Natural killer cell (primary cell): ENCODE data around the gene TTC7B. TPM values are rescaled to one million over a fixed set of nuclear protein-coding genes. Genes with fewer than 3 reads are reported as not detected.

Experiments
- ATAC-seq, 3 donors: fragments of 150-1000 bp in 2 of 3; fragments of 200-7000 bp in 1 of 3; cut with Tn5 transposase; 1 replicate in 1 of 3; 2 replicates in 2 of 3; pipeline ENCODE4 v1.10.0; 2021; ENCODE audit warnings: mild to moderate bottlenecking in 2 of 3, moderate library complexity in 2 of 3
- DNase-seq, 2 donors: peaks; one replicate each; pipeline versions ENCODE4 v3.0.0 to v3.0.0-alpha.2; 2013 to 2021; ENCODE audit warnings: mixed read lengths in 1 of 2
- H3K27ac ChIP-seq: one replicate; pipeline ENCODE4 v1.5.1; 2013; ENCODE audit warnings: mild to moderate bottlenecking, low read length
- H3K27me3 ChIP-seq: one replicate; pipeline ENCODE4 v1.6.1; 2013; ENCODE audit warnings: low read length; ENCODE audit not compliant: control insufficient read depth, insufficient read depth
- H3K36me3 ChIP-seq: one replicate; pipeline ENCODE4 v1.6.1; 2013; ENCODE audit warnings: low read length; ENCODE audit not compliant: control insufficient read depth, insufficient read depth
- H3K4me1 ChIP-seq: one replicate; pipeline ENCODE4 v1.6.1; 2013; ENCODE audit warnings: low read length; ENCODE audit not compliant: control insufficient read depth, insufficient read depth
- H3K4me3 ChIP-seq: one replicate; pipeline ENCODE4 v1.5.1; 2013; ENCODE audit warnings: low read length
- H3K9me3 ChIP-seq: one replicate; pipeline ENCODE4 v1.6.1; 2013; ENCODE audit warnings: low read length; ENCODE audit not compliant: control insufficient read depth, insufficient read depth
- H3K27ac Mint-ChIP-seq, 2 donors: one replicate each; pipeline ENCODE4 v1.8.0; 2022; ENCODE audit warnings: mild to moderate bottlenecking in 2 of 2, mixed read lengths in 2 of 2, moderate library complexity in 1 of 2
- H3K27me3 Mint-ChIP-seq, 2 donors: one replicate each; pipeline ENCODE4 v1.8.0; 2022; ENCODE audit warnings: low read depth in 2 of 2, mixed read lengths in 2 of 2
- H3K36me3 Mint-ChIP-seq: one replicate; pipeline ENCODE4 v1.8.0; 2022; ENCODE audit warnings: mixed read lengths
- H3K4me1 Mint-ChIP-seq, 2 donors: one replicate each; pipeline ENCODE4 v1.8.0; 2022; ENCODE audit warnings: mixed read lengths in 2 of 2
- H3K4me3 Mint-ChIP-seq: one replicate; pipeline ENCODE4 v1.8.0; 2022; ENCODE audit warnings: mild to moderate bottlenecking, moderate library complexity, mixed read lengths
- H3K9me3 Mint-ChIP-seq, 2 donors: one replicate each; pipeline ENCODE4 v1.8.0; 2022; ENCODE audit warnings: mixed read lengths in 2 of 2
- CTCF ChIP-seq: fragments of 200-600 bp; IDR thresholded peaks from one replicate; pipeline ENCODE4 v1.8.0; 2022; ENCODE audit warnings: antibody characterized with exemption
- WGBS: methylation state at CpG from one replicate; pipeline ENCODE4 v1.1.7; 2013; ENCODE audit warnings: missing lambda C conversion rate; ENCODE audit not compliant: insufficient coverage; 5-methylcytosine and 5-hydroxymethylcytosine counted together
- intact Hi-C: fragments of 100-400 bp; cut with micrococcal nuclease; formaldehyde crosslinking; loops from one replicate; pipeline ENCODE4 v1.14.2; 2022
- total RNA-seq, 4 donors: library from RNA; stranded (reverse); fragments of 120-200 nt in 1 of 4; gene quantifications; one replicate each; pipeline versions ENCODE4 v1.2.3 to v1.2.4, GENCODE V29; 2013 to 2022

The TTC7B gene
- total RNA-seq, 3 donors from 2014 or later (not counting 1 experiment from before 2014, with no cell fraction given): 1.7 to 17.2 (median 5.9) TPM

GRCh38 chr14:90820958-90821357, 4.7 kb upstream of the TTC7B start:
- Mint-ChIP-seq H3K4me1 (peaks cover 12 to 19% of the 10 kb centered on the region in 2 donors), H3K27me3 (peaks cover 6 to 7% of the 10 kb centered on the region in 2 donors), H3K36me3 (peaks cover 10% of the 10 kb centered on the region), H3K9me3 (peaks cover 6% of the 10 kb centered on the region in 2 donors), H3K4me3 (peak overlapping the region; percentile 25), H3K27ac (peak overlapping the region; percentile 56 to 74)
- TF ChIP-seq CTCF: no peak
- Histone ChIP-seq H3K9me3 (peaks cover 9% of the 10 kb centered on the region), H3K27me3 (no peaks in the 10 kb centered on the region), H3K4me1 (peaks cover 15% of the 10 kb centered on the region), H3K36me3 (no peaks in the 10 kb centered on the region), H3K4me3 (no peak overlapping the region), H3K27ac (no peak overlapping the region)
- DNase-seq: peak; percentile 66 to 80
- ATAC-seq: peak; percentile 82 to 95 (median 86)
- WGBS: 13% methylated on average over 9 of the region's 11 CpGs
- intact Hi-C loops: loop anchor here (10.0 kb wide), 2 partner anchors 244 to 426 kb away; partner anchors contain the start of genes CALM1 and RPS6KA5

GRCh38 chr14:90819734-90820393, 3.6 kb upstream of the TTC7B start:
- no peak for TF ChIP-seq CTCF
- peaks cover 10% of the 10 kb centered on the region for H3K36me3 Mint-ChIP-seq
- peaks cover 6 to 12% of the 10 kb centered on the region in 2 donors for H3K27me3 Mint-ChIP-seq
- H3K4me1 ChIP-seq: peaks cover 21% of the 10 kb centered on the region
- intact Hi-C loops: loop anchor here (10.0 kb wide), 2 partner anchors 245 to 425 kb away; partner anchors contain the start of genes CALM1 and RPS6KA5
- peaks cover 12 to 26% of the 10 kb centered on the region in 2 donors for H3K4me1 Mint-ChIP-seq
- H3K4me3 Mint-ChIP-seq: no peak overlapping the region
- H3K36me3 ChIP-seq: no peaks in the 10 kb centered on the region
- no peaks in the 10 kb centered on the region for H3K27me3 ChIP-seq
- DNase-seq: no peak
- no peak overlapping the region for H3K4me3 ChIP-seq
- H3K9me3 ChIP-seq: peaks cover 9% of the 10 kb centered on the region
- ATAC-seq: no peak
- WGBS: 94% methylated on average over 5 of the region's 5 CpGs
- peaks cover 6% of the 10 kb centered on the region in 2 donors for H3K9me3 Mint-ChIP-seq
- H3K27ac ChIP-seq: no peak overlapping the region
- H3K27ac Mint-ChIP-seq: peak overlapping the region in 1 of 2 donors; percentile 74

GRCh38 chr14:90818715-90819114, 2.5 kb upstream of the TTC7B start:
- H3K36me3 ChIP-seq: no peaks in the 10 kb centered on the region
- Mint-ChIP-seq H3K4me1 (peaks cover 12 to 26% of the 10 kb centered on the region in 2 donors), H3K9me3 (peaks cover 0 to under 1% of the 10 kb centered on the region in 2 donors), H3K4me3 (no peak overlapping the region), H3K36me3 (peaks cover 2% of the 10 kb centered on the region), H3K27ac (no peak overlapping the region), H3K27me3 (peaks cover 6 to 12% of the 10 kb centered on the region in 2 donors)
- intact Hi-C loops: no loop called here
- H3K9me3 ChIP-seq: peaks cover 3% of the 10 kb centered on the region
- H3K27me3 ChIP-seq: no peaks in the 10 kb centered on the region
- 89% methylated on average over 3 of the region's 3 CpGs for WGBS
- H3K4me1 ChIP-seq: peaks cover 21% of the 10 kb centered on the region
- ATAC-seq: no peak
- no peak overlapping the region for H3K4me3 ChIP-seq
- DNase-seq: no peak
- TF ChIP-seq CTCF: no peak
- H3K27ac ChIP-seq: no peak overlapping the region
